Renal cortical epithelial cell (primary cell): Measurements from ENCODE around the gene THSD1. TPM values are rescaled to one million over a fixed set of nuclear protein-coding genes. Genes with fewer than 3 reads are reported as not detected.
"Not testable (repeated sequence)": the region's sequence is repeated elsewhere in the genome, so short reads cannot be mapped to it uniquely, and the experiment has no call there.

Experiments
- DNase-seq: peaks from one replicate; pipeline ENCODE4 v3.0.0-alpha.2; 2011; ENCODE audit warnings: low read depth
- total RNA-seq: library from RNA; depleted of rRNA; stranded (reverse); fragments of >200 nt; gene quantifications from 2 replicates; pipeline ENCODE4 v1.2.3, GENCODE V29; 2014

The THSD1 gene
- total RNA-seq, 1 donor from 2014 or later: 12.0 TPM

DNA sequence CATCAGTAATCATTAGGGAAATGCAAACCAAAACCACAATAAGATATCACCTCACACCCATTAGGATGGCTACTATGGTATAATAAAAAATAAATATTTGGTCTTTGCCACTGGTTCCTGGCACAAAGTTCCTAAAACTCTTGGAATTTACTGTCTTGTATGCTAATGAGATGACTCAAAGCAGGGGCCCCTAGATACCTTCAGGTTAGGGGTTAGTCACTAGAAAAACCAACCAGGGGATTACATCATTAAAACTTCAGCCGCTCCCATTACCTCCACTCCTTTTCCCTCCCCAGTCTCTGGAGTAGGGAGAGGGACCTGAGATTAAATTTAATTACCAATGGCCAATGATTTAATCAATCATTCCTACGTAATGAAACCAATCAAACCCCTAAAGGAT, 49.6 kb downstream of the THSD1 start:
- DNase-seq: peak; percentile 85

GRCh38 chr13:52353193-52353592, 52.8 kb downstream of the THSD1 start:
- no peak for DNase-seq

GRCh38 chr13:52348983-52349780, 56.8 kb downstream of the THSD1 start:
- DNase-seq: peak; percentile 99

GRCh38 chr13:52348071-52348470, 57.9 kb downstream of the THSD1 start:
- DNase-seq: peak; percentile 96

DNA sequence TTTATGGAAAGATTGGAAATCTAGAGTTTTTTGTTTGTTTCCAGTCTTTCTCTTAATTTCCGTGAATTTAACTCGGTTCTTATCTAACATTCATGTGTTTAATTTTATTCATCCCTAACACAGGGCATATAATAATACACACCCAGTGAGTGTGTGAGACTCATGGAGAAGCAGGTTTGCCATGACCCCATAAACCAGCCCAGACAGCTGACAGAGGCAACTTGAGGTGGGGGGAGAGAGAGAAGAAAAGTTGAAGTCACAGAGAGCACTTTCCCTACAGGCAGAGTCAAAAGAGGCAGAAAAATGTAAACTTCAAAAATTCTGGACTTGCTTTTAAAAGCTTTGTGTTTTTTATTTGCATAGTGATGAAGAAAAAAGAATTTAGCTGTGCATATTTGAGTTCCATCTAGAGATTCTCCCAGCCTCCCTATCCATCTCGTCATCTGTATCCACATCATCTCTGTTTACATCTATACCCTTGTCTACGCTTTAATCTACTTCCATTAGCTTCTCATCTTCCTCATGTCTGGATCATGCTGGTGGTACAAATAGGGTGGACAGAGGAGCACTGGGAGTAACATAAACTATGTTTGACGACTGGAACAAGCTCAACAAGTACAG, 60.2 kb downstream of the THSD1 start:
- no peak for DNase-seq

- peak; percentile 41 for DNase-seq
Observed at GRCh38 chr13:52345048-52345447, 60.9 kb downstream of the THSD1 start.

DNA sequence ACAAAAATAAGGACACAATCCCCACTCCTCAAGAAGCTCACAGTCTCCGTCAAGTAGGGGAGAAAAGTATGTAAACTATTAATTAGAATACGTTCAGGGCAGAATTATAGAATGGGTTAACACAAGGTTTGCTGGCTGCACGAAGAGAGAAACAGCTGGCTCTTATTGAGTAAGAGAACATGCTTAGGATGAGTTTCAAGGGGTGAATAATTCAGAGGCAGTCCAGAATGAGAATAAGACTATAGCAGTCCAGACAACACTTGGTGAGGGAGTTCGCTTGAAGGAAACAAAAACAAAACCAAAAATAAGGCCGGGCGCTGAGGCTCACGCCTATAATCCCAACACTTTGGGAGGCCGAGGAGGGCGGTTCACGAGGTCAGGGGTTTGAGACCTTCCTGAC, 61.9 kb downstream of the THSD1 start:
- DNase-seq: no peak

DNA sequence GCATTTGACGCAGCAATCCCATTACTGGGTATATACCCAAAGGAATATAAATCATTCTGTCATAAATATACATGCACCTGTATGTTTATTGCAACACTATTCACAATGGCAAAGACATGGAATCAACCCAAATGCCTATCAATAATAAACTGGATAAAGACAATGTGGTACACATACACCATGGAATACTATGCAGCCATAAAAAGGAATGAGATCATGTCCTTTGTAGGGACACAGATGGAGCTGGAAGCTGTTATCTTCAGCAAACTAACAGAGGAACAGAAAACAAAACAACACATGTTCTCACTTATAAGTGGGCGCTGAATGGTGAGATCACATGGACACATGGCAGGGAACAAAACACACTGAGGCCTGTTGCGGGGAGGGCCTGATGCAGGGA, 63.8 kb downstream of the THSD1 start:
- DNase-seq: not testable (repeated sequence)

GRCh38 chr13:52337828-52338455, 68.0 kb downstream of the THSD1 start:
- DNase-seq: peak; percentile 27

DNA sequence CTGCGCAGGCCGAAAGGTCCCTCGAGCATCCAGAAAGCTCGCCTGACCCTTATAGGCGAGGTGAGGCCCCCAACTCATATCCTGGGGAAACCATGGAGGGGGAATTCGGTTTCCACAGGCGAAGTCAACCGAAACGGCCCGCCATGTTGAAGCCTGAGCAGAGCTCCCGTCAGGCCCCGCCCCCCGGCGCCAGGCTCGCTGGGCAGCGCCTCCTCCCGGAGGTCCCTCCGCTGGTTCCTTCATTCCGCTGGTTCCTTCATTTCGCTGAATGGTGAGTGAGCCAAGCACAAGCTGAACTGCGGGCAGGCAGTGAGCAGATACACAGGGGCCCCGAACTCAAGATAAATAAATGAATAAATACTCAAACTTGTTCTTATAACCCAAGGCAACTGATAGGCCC, 71.9 kb downstream of the THSD1 start:
- not testable (repeated sequence) for DNase-seq

GRCh38 chr13:52331844-52332243, 74.1 kb downstream of the THSD1 start:
- DNase-seq: not testable (repeated sequence)

Other genes starting within 250 kb of the THSD1 start
- 9.6 and 11.9 TPM in 2 replicates for gene NEK3, start 246.6 kb downstream of the THSD1 start, total RNA-seq
- gene VPS36, start 44.5 kb upstream of the THSD1 start, total RNA-seq: 27.1 and 41.4 TPM in 2 replicates
- gene CKAP2, start 49.3 kb upstream of the THSD1 start, total RNA-seq: 18.1 and 34.2 TPM in 2 replicates
- 1.6 and 4.5 TPM in 2 replicates for gene HNRNPA1L2, start 236.3 kb upstream of the THSD1 start, total RNA-seq
- 55.9 and 70.7 TPM in 2 replicates for gene SUGT1, start 246.7 kb upstream of the THSD1 start, total RNA-seq